ENCODE results near the gene RECQL5.

The RECQL5 gene

DNA sequence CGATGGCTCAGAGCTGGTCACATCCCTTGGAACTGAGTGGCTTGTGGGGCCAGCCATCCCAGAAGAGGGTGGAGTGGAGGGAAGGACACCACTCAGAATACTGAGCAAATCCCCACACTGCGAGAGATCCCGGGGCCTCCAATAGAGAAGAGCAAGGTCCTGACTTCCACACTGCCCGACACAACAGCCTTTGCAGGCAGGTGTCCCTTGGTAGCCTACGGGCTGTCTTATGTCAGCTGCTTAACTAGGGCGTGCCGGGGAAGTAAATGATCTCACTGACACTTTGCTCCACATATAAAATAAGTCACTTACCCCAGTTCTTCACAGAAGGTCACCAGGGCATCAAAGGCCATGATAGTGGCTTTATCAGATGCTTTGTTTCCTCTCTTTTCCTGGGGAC is 16.1 kb downstream of the RECQL5 start:
- no peak overlapping the region for H3K27ac ChIP-seq
- TF ChIP-seq, protein P1, sequence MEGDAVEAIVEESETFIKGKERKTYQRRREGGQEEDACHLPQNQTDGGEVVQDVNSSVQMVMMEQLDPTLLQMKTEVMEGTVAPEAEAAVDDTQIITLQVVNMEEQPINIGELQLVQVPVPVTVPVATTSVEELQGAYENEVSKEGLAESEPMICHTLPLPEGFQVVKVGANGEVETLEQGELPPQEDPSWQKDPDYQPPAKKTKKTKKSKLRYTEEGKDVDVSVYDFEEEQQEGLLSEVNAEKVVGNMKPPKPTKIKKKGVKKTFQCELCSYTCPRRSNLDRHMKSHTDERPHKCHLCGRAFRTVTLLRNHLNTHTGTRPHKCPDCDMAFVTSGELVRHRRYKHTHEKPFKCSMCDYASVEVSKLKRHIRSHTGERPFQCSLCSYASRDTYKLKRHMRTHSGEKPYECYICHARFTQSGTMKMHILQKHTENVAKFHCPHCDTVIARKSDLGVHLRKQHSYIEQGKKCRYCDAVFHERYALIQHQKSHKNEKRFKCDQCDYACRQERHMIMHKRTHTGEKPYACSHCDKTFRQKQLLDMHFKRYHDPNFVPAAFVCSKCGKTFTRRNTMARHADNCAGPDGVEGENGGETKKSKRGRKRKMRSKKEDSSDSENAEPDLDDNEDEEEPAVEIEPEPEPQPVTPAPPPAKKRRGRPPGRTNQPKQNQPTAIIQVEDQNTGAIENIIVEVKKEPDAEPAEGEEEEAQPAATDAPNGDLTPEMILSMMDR (conservative IDR thresholded peaks at IDR 0.05) = no peak
- no peak for TF ChIP-seq ZFX (IDR thresholded peaks at IDR 0.05)

DNA sequence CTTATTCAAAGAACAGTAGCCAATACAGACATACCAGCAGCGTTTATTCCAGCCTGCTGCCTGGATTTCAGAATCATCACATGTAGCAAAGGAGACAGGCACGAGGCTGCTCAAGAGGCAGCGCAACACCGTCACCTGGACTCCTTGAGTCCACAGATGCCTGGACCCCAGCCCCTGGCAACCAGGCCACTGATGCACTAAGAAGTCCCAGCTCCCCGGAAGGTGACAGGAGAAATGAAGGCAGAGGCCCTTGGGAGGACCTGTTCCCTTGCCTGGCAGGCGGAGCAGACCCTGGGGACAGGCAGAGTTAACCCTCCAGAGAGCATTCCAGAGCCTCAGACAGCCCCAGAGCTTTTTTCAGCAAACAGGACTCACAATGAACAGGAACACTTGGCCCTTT is 17.3 kb downstream of the RECQL5 start:
- TF ChIP-seq, protein P1 (conservative IDR thresholded peaks at IDR 0.05) = no peak
- TF ChIP-seq ZFX (IDR thresholded peaks at IDR 0.05) = no peak
- H3K27ac ChIP-seq = no peak overlapping the region

DNA sequence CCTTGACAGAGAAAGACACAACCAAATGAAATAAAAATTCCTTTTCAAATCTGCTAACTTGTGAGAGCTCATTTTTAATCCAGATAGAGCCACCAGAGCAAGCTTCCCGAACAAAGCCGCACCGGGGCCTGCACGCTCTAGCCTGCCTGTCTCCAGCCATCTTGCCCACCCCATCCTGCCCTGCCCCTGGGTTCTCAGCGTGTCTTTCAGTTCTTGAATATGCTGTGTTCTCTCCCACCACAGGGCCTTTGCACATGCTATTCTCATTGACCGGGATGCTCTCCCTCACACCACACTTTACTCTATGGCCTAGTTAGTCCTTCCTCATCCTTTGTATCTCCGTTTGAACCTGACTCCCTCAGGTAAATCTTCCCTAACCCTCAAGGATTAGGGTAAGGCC is 19.0 kb downstream of the RECQL5 start:
- TF ChIP-seq, protein P1 (conservative IDR thresholded peaks at IDR 0.05) = no peak
- TF ChIP-seq ZFX (IDR thresholded peaks at IDR 0.05) = no peak
- H3K27ac ChIP-seq = no peak overlapping the region

DNA sequence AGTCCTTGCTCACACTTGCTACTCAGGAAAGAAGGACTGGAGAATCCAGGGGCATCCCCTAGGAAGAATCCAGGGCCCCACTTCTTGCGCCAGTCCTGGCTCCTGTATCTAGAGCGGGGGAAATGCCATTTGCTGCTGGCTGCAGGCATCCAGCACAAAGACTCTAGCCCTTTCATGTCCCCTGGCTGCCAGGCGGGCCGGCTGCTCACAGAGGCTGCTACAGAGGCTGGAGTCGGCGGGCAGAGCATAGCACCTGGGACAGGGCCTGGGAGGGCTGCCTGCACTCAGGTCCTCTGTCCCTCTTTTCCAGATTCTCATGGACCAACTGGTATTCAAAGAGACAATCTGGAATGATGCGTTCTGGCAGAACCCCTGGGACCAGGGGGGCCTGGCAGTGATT is 19.9 kb downstream of the RECQL5 start:
- H3K27ac ChIP-seq = no peak overlapping the region

DNA sequence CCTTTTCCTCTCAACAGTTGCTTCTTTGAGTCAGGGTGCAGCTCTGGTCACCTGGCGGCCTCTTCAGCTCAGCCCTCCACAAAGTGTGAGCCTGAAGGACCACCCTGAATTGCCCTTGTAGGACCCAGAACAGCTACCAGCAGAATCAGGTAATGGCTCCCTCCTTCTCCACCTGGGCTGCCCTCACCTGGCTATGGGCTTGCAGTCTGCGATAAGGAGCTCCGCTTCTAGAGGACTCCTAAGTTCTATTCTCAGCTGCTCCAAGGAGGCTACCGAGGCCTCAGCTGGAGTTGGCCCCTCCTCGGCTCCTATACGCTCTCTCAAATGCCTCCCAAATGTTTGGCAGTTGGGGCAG is 20.3 kb downstream of the RECQL5 start:
- TF ChIP-seq, protein P1 (conservative IDR thresholded peaks at IDR 0.05) = no peak
- no peak for TF ChIP-seq ZFX (IDR thresholded peaks at IDR 0.05)
- H3K27ac ChIP-seq = no peak overlapping the region

More for the DNA sequence above, 19.9 kb downstream of the RECQL5 start:
- TF ChIP-seq, protein P1 (conservative IDR thresholded peaks at IDR 0.05) = no peak
- no peak for TF ChIP-seq ZFX (IDR thresholded peaks at IDR 0.05)

DNA sequence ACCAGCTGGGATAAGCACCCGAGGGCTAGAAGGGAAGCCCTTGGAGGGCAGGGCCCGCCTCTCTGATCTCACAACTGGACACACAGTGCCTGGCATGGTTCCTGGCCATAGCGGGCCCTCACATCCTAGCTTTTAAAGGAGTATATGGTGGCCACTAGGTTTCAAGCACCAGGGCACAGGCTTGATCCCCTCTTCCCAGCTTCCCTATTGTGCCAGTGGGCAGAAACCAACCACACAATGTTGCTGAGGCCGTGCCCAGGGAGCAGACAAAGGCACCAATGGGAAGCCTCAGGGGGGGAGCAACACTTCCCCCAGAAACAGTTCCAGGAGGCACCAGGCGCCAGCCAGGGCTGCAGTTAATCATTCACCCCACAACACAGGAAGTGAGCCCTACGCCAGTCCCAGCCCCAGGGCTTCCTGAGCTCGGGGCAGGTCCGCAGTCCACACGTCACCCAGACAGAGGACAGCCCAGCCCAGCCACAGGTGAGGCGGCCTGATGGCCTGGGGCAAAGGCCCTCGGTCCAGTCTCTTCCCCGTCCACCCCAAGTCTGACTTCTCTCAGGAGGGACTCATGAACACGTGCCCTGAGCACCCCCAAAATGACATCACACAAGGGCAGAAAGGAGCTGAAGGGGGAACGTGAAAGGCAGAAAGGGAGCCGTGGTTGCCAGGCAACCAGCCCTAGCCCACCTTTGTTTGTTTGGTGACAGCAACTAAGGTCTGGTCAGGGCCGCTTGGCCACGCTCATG is 20.9 kb downstream of the RECQL5 start:
- no peak overlapping the region; the same call in 1 of the 2 replicates for H3K27ac ChIP-seq
- TF ChIP-seq, protein P1 (conservative IDR thresholded peaks at IDR 0.05) = no peak
- no peak for TF ChIP-seq ZFX (IDR thresholded peaks at IDR 0.05)

DNA sequence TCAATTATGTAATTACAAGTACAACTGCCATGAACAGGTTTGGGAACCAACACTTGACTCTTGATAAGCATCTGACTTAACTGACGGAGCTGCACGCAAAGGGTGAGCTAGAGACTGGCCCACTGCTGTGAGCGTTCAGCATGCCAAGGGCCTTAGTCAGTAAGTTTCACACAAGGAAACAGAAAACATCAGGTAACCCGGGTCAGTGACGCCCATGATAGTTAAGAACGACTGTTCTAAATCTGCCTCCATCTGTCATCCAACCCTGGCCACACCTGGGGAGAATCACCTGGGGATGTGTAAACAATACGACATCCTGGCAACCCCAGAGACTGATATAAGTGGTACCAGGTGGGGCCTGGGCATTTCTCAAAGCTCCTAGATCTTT is 21.5 kb downstream of the RECQL5 start:
- no peak overlapping the region; the same call in 1 of the 2 replicates for H3K27ac ChIP-seq
- TF ChIP-seq, protein P1 (conservative IDR thresholded peaks at IDR 0.05) = no peak
- no peak for TF ChIP-seq ZFX (IDR thresholded peaks at IDR 0.05)

Data from C4-2B (cell line).